HepG2 (cell line): ENCODE results near the gene BTBD3. TPM values are rescaled to one million over a fixed set of nuclear protein-coding genes. Genes with fewer than 3 reads are reported as not detected.
A peak's percentile ranks its signal among the peaks of the same experiment; 100 is the strongest.

ENCODE experiments used
- ATM ChIP-seq: fragments of 450-650 bp; IDR thresholded peaks from 2 replicates; pipeline ENCODE4 v1.7.1; 2017; ENCODE audit warnings: mild to moderate bottlenecking, borderline replicate concordance
- DNMT3B ChIP-seq: conservative IDR thresholded peaks from 2 replicates; pipeline ENCODE4 v1.6.1; 2016; ENCODE audit warnings: missing biosample characterization, control low read depth
- HDAC1 ChIP-seq: sonication (generic); formaldehyde crosslinking; IDR thresholded peaks from 2 replicates; pipeline ENCODE4 v1.5.1; 2020; ENCODE audit warnings: mild to moderate bottlenecking, missing genetic modification reagents
- HMG20A ChIP-seq: IDR thresholded peaks from 2 replicates; pipeline ENCODE4 v1.6.1; 2016; ENCODE audit warnings: borderline replicate concordance
- HOXA5 ChIP-seq: sonication (generic); formaldehyde crosslinking; IDR thresholded peaks from 2 replicates; pipeline ENCODE4 v1.4.0; 2020; ENCODE audit warnings: missing genetic modification reagents
- KDM5A ChIP-seq: fragments of 200-600 bp; sonication (generic); IDR thresholded peaks from 2 replicates; pipeline ENCODE4 v1.7.0; 2018; ENCODE audit warnings: antibody characterized with exemption, mild to moderate bottlenecking, low read length, borderline replicate concordance
- KLF12 ChIP-seq: sonication (generic); formaldehyde crosslinking; IDR thresholded peaks from 2 replicates; pipeline ENCODE4 v1.4.0; 2020; ENCODE audit warnings: missing genetic modification reagents, borderline replicate concordance
- NCOA5 ChIP-seq: sonication (generic); formaldehyde crosslinking; IDR thresholded peaks from 2 replicates; pipeline ENCODE4 v1.4.0; 2020; ENCODE audit warnings: missing genetic modification reagents
- NFATC3 ChIP-seq: sonication (generic); formaldehyde crosslinking; IDR thresholded peaks from 2 replicates; pipeline ENCODE4 v1.5.1; 2020; ENCODE audit warnings: mild to moderate bottlenecking, missing genetic modification reagents
- NFE2 ChIP-seq: sonication (generic); formaldehyde crosslinking; IDR thresholded peaks from 2 replicates; pipeline ENCODE4 v1.4.0; 2020; ENCODE audit warnings: missing genetic modification reagents
- RELA ChIP-seq: sonication (generic); formaldehyde crosslinking; IDR thresholded peaks from 2 replicates; pipeline ENCODE4 v1.4.0; 2020; ENCODE audit warnings: missing genetic modification reagents
- REPIN1 ChIP-seq: sonication (generic); formaldehyde crosslinking; IDR thresholded peaks from 2 replicates; pipeline ENCODE4 v1.8.0; 2022; ENCODE audit warnings: missing genetic modification reagents, low read depth, mild to moderate bottlenecking, borderline replicate concordance
- STAG1 ChIP-seq: sonication (generic); formaldehyde crosslinking; IDR thresholded peaks from 2 replicates; pipeline ENCODE4 v1.4.0; 2020; ENCODE audit warnings: missing genetic modification reagents
- TBL1XR1 ChIP-seq: fragments of 150-350 bp; IDR thresholded peaks from 2 replicates; pipeline ENCODE4 v1.6.1; 2014; ENCODE audit warnings: borderline replicate concordance, low read length; ENCODE audit not compliant: partially characterized antibody
- TEAD3 ChIP-seq: optimal IDR thresholded peaks from 2 replicates; pipeline ENCODE3; 2016; ENCODE audit warnings: borderline replicate concordance
- ZNF20 ChIP-seq: sonication (generic); formaldehyde crosslinking; IDR thresholded peaks from 2 replicates; pipeline ENCODE4 v1.4.0; 2020; ENCODE audit warnings: mild to moderate bottlenecking, moderate library complexity, missing genetic modification reagents
- ZNF275 ChIP-seq: sonication (generic); formaldehyde crosslinking; IDR thresholded peaks from 2 replicates; pipeline ENCODE4 v1.8.0; 2022; ENCODE audit warnings: missing genetic modification reagents, mild to moderate bottlenecking, inconsistent platforms, borderline replicate concordance
- ZNF282 ChIP-seq: fragments of 450-650 bp; IDR thresholded peaks from 2 replicates; pipeline ENCODE4 v1.6.1; 2018; ENCODE audit not compliant: partially characterized antibody
- ZNF34 ChIP-seq: sonication (generic); formaldehyde crosslinking; IDR thresholded peaks from 2 replicates; pipeline ENCODE4 v1.4.0; 2020; ENCODE audit warnings: mild to moderate bottlenecking, missing genetic modification reagents, borderline replicate concordance
- ZNF430 ChIP-seq: sonication (generic); formaldehyde crosslinking; IDR thresholded peaks from 2 replicates; pipeline ENCODE4 v1.9.0; 2021; ENCODE audit warnings: mild to moderate bottlenecking, missing genetic modification reagents
- ZNF431 ChIP-seq: sonication (generic); formaldehyde crosslinking; IDR thresholded peaks from 2 replicates; pipeline ENCODE4 v1.9.0; 2022; ENCODE audit warnings: missing genetic modification reagents, low read depth, mild to moderate bottlenecking, borderline replicate concordance
- ZNF562 ChIP-seq: sonication (generic); formaldehyde crosslinking; IDR thresholded peaks from 2 replicates; pipeline ENCODE4 v1.8.0; 2022; ENCODE audit warnings: missing genetic modification reagents, borderline replicate concordance
- ZNF672 ChIP-seq: sonication (generic); formaldehyde crosslinking; IDR thresholded peaks from 2 replicates; pipeline ENCODE4 v1.8.1; 2022; ENCODE audit warnings: missing genetic modification reagents
- ZNF768 ChIP-seq: sonication (generic); formaldehyde crosslinking; IDR thresholded peaks from 2 replicates; pipeline ENCODE4 v1.4.0; 2020; ENCODE audit warnings: missing genetic modification reagents
- polyA plus RNA-seq, 8 experiments: library from polyadenylated mRNA; depleted of rRNA in 3 of 8; stranded (reverse) in 7 of 8; unstranded in 1 of 8; fragments of >200 nt; fragmentation: Illumina TruSeq in 4 of 8; extraction: Trizol in 4 of 8; gene quantifications; 2 replicates each; pipeline versions ENCODE4 v1.2.1 to v1.2.3, GENCODE V29; 2011 to 2016; ENCODE audit warnings: low read depth in 4 of 8, missing spikeins in 1 of 8, mixed read lengths in 1 of 8; ENCODE audit not compliant: insufficient read depth in 1 of 8
- total RNA-seq, 5 experiments: library from RNA; depleted of rRNA; stranded (reverse); fragments of >200 nt; fragmentation: Illumina TruSeq; extraction: Trizol; gene quantifications; 2 replicates each; pipeline ENCODE4 v1.2.3, GENCODE V29; 2016; ENCODE audit warnings: low read depth in 1 of 5
- TF ChIP-seq, protein P1 (sequence below): sonication (generic); formaldehyde crosslinking; conservative IDR thresholded peaks from 2 replicates; pipeline ENCODE4 v1.4.0; 2020; ENCODE audit warnings: missing genetic modification reagents
- TF ChIP-seq, protein P2 (sequence below): sonication (generic); formaldehyde crosslinking; IDR thresholded peaks from 2 replicates; pipeline ENCODE4 v1.5.1; 2020; ENCODE audit warnings: missing genetic modification reagents, mild to moderate bottlenecking, borderline replicate concordance

Gene BTBD3
- total and polyA plus RNA-seq, 2 of the 13 experiments (the other 11 are each of a cell fraction or from before 2014, with no cell fraction given): 32.2 to 41.8 TPM

DNA sequence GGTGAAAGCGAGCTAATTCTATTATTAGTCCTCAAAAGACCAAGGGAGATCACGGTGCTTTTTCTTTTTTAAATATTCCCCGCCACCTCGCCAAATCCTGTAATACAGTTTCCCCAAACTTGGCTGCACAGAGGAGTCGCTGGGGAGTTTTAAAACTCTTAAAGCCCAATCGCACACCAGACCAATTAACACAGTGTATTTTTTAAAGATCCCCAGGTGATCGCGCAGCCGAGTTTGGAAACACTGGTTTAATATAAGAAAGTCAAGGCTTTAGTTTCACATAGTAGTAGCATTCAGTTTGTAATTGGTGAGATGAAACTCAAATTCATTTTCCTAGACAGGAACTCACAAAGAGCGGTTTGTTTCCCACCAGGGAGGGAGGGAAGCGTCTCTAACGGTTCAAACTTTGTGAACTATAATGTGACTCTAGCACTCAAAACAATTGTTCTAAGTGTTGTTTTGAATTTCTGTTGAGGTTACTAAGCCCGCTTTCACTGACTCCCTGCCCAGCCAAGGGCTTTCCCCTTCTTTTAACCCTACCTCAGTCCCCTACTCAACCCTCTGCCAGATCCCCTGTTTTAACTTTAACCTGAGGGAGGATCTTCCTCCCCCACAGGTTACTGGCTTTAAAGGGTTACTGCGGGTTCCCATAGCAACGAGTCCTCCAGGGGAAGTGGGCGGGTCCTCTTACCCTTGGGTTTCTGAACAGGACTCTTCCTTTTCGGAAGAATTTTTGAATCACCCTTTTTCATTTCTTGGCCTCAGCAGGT is 25.7 kb upstream of the BTBD3 start (continued):
- TF ChIP-seq, protein P1, sequence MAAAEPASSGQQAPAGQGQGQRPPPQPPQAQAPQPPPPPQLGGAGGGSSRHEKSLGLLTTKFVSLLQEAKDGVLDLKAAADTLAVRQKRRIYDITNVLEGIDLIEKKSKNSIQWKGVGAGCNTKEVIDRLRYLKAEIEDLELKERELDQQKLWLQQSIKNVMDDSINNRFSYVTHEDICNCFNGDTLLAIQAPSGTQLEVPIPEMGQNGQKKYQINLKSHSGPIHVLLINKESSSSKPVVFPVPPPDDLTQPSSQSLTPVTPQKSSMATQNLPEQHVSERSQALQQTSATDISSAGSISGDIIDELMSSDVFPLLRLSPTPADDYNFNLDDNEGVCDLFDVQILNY (CRISPR knock-in tag): no peak
- TF ChIP-seq STAG1 (CRISPR knock-in tag) (peak; percentile 10; the same call in 1 of the 2 replicates), ZNF282 (no peak), HMG20A (no peak), NFE2 (no peak), ATM (no peak), NCOA5 (CRISPR knock-in tag) (no peak), HDAC1 (CRISPR knock-in tag) (peak; percentile 67; the same call in 1 of the 2 replicates), ZNF430 (0 out of 2 replicates have a peak, but pooled peaks have one; percentile 17), ZNF562 (no peak), ZNF672 (CRISPR knock-in tag) (no peak), ZNF20 (CRISPR knock-in tag) (no peak), ZNF768 (CRISPR knock-in tag) (no peak), KDM5A (peak; percentile 12; the same call in 1 of the 2 replicates), NFATC3 (CRISPR knock-in tag) (no peak), KLF12 (CRISPR knock-in tag) (0 out of 2 replicates have a peak, but pooled peaks have one; percentile 47), DNMT3B (CRISPR knock-in tag) (no peak; the same call in 1 of the 2 replicates), ZNF275 (CRISPR knock-in tag) (no peak), REPIN1 (CRISPR knock-in tag) (no peak), HOXA5 (CRISPR knock-in tag) (peak; percentile 79; the same call in 1 of the 2 replicates), ZNF431 (CRISPR knock-in tag) (no peak), ZNF34 (CRISPR knock-in tag) (no peak), TBL1XR1 (peak; percentile 17), RELA (CRISPR knock-in tag) (no peak), TEAD3 (peak; percentile 38)
- TF ChIP-seq, protein P2, sequence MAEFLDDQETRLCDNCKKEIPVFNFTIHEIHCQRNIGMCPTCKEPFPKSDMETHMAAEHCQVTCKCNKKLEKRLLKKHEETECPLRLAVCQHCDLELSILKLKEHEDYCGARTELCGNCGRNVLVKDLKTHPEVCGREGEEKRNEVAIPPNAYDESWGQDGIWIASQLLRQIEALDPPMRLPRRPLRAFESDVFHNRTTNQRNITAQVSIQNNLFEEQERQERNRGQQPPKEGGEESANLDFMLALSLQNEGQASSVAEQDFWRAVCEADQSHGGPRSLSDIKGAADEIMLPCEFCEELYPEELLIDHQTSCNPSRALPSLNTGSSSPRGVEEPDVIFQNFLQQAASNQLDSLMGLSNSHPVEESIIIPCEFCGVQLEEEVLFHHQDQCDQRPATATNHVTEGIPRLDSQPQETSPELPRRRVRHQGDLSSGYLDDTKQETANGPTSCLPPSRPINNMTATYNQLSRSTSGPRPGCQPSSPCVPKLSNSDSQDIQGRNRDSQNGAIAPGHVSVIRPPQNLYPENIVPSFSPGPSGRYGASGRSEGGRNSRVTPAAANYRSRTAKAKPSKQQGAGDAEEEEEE (CRISPR knock-in tag): no peak
